ENCODE results near the gene FKBP1A.

DNA sequence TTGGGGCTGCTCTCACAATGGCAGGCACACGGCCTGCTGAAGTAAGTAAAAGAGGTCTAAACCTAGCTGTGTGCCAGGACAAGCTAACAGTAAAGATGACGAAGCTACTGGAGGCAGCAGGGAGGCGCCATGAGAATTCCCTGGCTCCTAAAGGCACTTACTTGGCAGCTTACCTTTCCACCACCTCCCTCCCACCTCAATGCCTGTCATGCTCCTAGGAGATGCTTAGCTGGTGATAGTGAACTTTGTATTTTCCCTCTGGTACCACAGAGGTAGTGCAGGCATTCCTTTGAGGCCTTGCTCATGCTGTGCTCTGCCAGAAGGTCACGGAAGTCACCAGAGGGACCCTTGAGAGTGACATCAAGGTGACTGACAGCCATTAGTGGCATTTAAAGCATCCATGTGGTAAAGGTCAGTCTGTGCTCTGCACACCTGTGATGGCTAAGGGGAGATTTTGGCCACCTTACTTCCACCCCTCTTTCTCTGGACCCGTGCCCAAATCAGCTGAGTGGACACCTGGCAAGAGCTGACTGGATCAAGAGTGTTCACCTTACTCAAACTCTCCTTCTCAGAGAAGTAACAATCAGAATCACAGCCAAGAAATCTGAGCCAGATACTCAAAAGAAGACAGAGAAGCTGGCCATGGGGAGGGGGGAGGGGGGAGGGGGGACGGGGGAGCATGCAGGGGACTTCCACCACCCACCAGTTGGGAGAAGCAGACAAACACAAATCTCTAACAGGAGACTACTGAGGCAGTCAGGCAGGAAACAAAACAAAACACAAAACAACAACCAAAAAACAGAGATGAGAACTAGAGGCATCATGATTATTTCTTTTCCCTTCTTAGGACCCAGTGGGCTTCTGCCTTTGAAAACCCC, 2.9 kb downstream of the FKBP1A start:
- TF ChIP-seq SUZ12 (IDR thresholded peaks at IDR 0.05; ENCODE audit: extremely low read depth, insufficient read depth, insufficient read length) (no peak), ZNF274 (IDR thresholded peaks at IDR 0.05; ENCODE audit: low read depth, low read length) (no peak), YY1 (IDR thresholded peaks at IDR 0.05; ENCODE audit: insufficient read depth, insufficient read length) (no peak)
